LNCAP (cell line): ENCODE data around the gene ARHGAP15.

Source experiments
- TF ChIP-seq, protein P1 (sequence below): fragments of 450-650 bp; IDR thresholded peaks from 2 replicates; pipeline ENCODE4 v1.5.1; 2017; ENCODE audit warnings: mild to moderate bottlenecking

Gene ARHGAP15

DNA sequence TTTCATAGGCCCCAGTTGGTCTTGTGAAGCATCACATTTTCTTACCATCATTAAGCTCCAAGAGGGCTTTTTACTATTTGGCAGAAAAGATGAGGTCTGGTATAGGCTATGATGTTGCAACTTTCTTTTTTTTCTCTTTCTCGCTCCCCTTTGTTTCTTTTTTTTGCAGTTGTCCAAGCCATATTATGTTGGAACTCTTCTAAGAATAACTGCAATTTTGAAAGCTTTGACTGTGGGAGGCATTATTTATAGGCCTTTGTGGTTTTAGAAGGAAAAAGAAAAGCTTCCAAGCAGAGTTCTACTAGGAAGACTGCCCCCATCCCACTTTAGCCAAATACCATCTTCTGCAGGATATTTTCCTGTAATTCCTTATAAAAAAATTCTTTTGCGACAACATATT is 571.6 kb downstream of the ARHGAP15 start:
- TF ChIP-seq, protein P1, sequence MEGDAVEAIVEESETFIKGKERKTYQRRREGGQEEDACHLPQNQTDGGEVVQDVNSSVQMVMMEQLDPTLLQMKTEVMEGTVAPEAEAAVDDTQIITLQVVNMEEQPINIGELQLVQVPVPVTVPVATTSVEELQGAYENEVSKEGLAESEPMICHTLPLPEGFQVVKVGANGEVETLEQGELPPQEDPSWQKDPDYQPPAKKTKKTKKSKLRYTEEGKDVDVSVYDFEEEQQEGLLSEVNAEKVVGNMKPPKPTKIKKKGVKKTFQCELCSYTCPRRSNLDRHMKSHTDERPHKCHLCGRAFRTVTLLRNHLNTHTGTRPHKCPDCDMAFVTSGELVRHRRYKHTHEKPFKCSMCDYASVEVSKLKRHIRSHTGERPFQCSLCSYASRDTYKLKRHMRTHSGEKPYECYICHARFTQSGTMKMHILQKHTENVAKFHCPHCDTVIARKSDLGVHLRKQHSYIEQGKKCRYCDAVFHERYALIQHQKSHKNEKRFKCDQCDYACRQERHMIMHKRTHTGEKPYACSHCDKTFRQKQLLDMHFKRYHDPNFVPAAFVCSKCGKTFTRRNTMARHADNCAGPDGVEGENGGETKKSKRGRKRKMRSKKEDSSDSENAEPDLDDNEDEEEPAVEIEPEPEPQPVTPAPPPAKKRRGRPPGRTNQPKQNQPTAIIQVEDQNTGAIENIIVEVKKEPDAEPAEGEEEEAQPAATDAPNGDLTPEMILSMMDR: no peak

DNA sequence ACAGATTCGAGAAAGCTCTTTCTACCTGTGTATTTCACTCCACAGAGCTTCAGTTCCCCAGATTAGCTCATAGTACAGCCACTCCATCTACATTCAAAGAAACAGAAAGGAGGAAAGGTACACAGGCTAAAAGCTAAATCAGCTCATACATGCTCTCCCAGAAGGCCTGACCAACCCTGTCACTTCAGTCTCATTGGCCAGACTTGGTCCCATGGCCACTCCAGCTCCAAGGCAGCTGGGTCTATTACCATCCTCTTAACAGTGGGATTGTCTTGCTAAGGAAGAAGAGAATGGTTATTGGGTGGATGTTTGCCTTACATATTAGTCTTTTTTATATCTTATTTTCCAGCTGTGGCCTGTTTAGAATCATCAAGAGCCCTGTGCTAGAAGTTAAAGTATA is 572.6 kb downstream of the ARHGAP15 start:
- TF ChIP-seq, protein P1: no peak

DNA sequence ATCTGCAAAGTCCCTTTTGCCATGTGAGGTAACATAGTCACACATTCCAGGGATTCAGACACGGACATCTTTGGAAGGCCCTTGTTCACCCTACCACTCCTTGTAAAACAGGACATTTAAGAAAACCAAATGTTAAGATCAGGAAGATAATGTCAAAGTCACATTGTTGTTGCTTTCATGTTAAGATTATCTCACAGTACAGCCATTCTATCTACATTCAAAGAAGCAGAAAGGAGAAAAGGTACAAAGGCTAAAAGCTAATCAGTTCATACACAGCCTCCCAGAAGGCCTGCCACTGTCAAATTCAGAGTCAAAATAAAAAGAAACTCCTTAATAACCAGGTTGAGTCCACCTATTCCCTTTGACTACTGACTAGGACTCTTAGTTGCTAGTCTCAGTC is 573.7 kb downstream of the ARHGAP15 start:
- TF ChIP-seq, protein P1: no peak

DNA sequence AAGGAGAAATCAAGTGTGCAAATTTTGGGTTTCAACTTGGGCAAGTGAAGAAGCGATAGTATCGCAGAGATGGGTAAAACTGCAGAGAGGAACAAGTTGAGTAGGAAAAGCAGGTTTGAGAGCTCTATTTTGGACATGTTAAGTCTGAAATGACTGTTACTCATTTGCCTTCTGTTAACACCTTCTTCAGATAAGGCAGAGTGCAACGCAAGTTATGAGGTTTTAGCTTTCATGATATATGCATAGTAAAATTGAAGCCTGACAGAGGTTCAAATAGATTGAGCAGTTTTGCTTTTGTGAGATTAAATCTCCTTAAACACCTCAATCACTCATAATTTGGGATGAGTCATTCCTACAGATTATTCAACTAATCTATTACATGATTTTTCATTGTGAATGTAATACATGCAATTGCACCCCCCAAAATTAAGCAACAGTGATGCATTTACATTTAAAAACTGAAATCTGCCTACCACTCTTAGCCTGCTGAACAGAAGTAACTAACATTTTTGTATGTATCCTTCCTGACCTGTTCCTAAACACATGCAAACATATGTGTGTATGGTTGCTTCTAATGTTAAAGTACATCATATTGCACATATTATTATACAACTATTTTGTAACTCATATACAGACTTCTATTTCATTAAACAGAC is 575.4 kb downstream of the ARHGAP15 start:
- TF ChIP-seq, protein P1: no peak

DNA sequence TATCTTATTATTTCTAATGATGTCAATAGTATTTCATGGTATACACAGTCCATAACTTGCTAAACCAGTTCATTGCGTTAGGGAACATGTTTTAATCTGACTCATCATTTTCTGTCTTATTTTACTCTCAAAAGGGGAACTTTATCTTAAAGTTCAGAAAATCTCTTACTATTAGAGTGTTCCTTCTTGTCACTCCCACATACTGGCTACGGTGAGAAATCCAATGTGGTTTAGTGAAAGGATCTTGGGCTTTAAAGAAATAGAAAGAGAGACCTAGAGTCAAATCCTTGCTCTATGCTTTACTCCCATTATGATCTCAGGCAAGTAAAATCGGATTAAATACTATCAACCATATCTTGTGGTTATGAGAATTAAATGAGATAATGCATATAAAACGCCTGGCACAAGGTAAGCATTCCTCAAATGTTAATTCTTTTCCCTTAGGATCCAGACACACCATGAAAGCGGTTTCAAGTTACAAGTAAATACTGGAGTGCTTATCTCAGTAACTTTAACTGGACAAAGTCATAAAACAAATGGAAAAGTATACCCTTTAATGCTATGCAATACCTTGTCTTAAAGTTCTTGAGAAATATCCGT is 576.0 kb downstream of the ARHGAP15 start:
- TF ChIP-seq, protein P1: no peak

DNA sequence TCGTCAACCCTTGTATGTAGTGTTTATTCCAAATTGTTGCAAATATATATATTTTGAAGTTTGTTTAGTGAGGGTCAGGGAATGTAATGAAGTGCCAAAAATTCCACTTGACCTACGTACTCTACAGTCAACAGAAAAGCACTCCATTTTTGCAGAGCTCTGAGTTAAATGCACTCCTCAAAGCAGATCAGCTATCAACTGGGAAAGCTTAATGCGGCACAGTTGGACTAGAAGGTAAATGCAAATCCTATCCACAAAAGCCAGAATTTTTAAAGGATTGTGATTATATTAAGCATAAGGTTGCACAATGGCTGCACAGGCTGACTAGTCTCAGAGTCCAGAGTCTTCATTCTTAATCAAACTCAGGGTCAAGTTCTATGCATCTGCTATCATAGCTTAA is 577.1 kb downstream of the ARHGAP15 start:
- TF ChIP-seq, protein P1: no peak

DNA sequence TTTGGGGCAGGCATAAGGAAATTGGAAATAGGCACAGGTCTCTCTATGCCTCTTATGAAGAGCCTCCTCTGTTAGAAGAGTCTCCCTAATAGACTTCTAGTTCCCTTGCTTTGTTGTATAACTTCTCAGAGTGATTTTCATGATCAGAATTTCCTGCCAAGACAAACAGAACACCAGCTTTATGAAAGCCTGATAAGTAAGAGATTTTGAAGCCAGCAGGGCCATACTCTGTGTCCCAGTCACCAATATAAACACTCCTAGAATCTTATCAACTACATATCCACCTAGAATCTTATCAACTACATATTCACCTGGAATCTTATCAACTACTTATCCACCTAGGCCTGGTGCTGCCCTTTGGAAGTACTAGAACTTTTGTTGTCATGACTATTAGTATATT is 579.5 kb downstream of the ARHGAP15 start:
- TF ChIP-seq, protein P1: no peak
